Keratinocyte (primary cell): Measurements from ENCODE around the gene SULF2. TPM values are rescaled to one million over a fixed set of nuclear protein-coding genes. Genes with fewer than 3 reads are reported as not detected.

Experiments used
- DNase-seq: peaks from one replicate; pipeline ENCODE4 v3.0.0-alpha.2; 2011; ENCODE audit warnings: low read depth, missing footprints, low spot score
- FAIRE-seq: peaks from 2 replicates; lab custom pipeline; 2011; peaks lifted over from hg19 to GRCh38; lab: Jason Lieb, UNC
- H2AFZ ChIP-seq: 2 replicates; pipeline ENCODE4 v1.6.0; 2012; ENCODE audit warnings: low read length, control low read depth, inconsistent platforms; ENCODE audit not compliant: control insufficient read depth
- H3K27ac ChIP-seq: 2 replicates; pipeline ENCODE4 v1.5.1; 2011; ENCODE audit warnings: low read length; ENCODE audit not compliant: control insufficient read depth, insufficient read depth
- H3K27me3 ChIP-seq: 3 replicates; pipeline ENCODE4 v1.6.0; 2011; ENCODE audit warnings: low read length; ENCODE audit not compliant: control insufficient read depth, insufficient read depth; ENCODE audit errors: extremely low read depth
- H3K36me3 ChIP-seq, 2 experiments: 2 replicates in 1 of 2; 3 replicates in 1 of 2; pipeline ENCODE4 v1.5.1; 2011; ENCODE audit warnings: low read length in 2 of 2, mild to moderate bottlenecking in 1 of 2; ENCODE audit not compliant: control insufficient read depth in 2 of 2, insufficient read depth in 2 of 2; ENCODE audit errors: extremely low read depth in 1 of 2
- H3K4me1 ChIP-seq: 3 replicates; pipeline ENCODE4 v1.5.1; 2011; ENCODE audit warnings: low read length; ENCODE audit not compliant: control insufficient read depth, insufficient read depth; ENCODE audit errors: extremely low read depth
- H3K4me2 ChIP-seq: 3 replicates; pipeline ENCODE4 v1.6.0; 2011; ENCODE audit warnings: low read depth, low read length; ENCODE audit not compliant: control insufficient read depth, insufficient read depth; ENCODE audit errors: extremely low read depth
- H3K4me3 ChIP-seq, 3 experiments: fragments of 200-600 bp in 1 of 3; sonication (generic) in 1 of 3; 2 replicates in 2 of 3; 3 replicates in 1 of 3; pipeline ENCODE4 v1.5.1; 2011 to 2016; ENCODE audit warnings: low read length in 3 of 3, mild to moderate bottlenecking in 3 of 3, control low read depth in 2 of 3, inconsistent platforms in 1 of 3, low read depth in 1 of 3, mixed read lengths in 1 of 3, mixed run types in 1 of 3, moderate library complexity in 1 of 3; ENCODE audit not compliant: control insufficient read depth in 2 of 3, insufficient read depth in 2 of 3; ENCODE audit errors: extremely low read depth in 1 of 3
- H3K79me2 ChIP-seq: 2 replicates; pipeline ENCODE4 v1.6.0; 2012; ENCODE audit warnings: low read length; ENCODE audit not compliant: control insufficient read depth, insufficient read depth
- H3K9ac ChIP-seq: 3 replicates; pipeline ENCODE4 v1.6.0; 2011; ENCODE audit warnings: low read length; ENCODE audit not compliant: control insufficient read depth, insufficient read depth; ENCODE audit errors: extremely low read depth
- H3K9me1 ChIP-seq: 3 replicates; pipeline ENCODE4 v1.6.0; 2011; ENCODE audit warnings: low read length; ENCODE audit not compliant: control insufficient read depth, insufficient read depth; ENCODE audit errors: extremely low read depth
- H3K9me3 ChIP-seq: 2 replicates; pipeline ENCODE4 v1.5.1; 2012; ENCODE audit warnings: low read depth, low read length; ENCODE audit not compliant: control insufficient read depth
- H4K20me1 ChIP-seq: 3 replicates; pipeline ENCODE4 v1.6.0; 2011; ENCODE audit warnings: low read length; ENCODE audit not compliant: control insufficient read depth, insufficient read depth; ENCODE audit errors: extremely low read depth
- CTCF ChIP-seq, 3 experiments: IDR thresholded peaks in 1 of 3; conservative IDR thresholded peaks in 1 of 3; optimal IDR thresholded peaks in 1 of 3; 2 replicates in 2 of 3; 3 replicates in 1 of 3; pipeline versions ENCODE3 to v1.5.1; 2011; ENCODE audit warnings: low read length in 3 of 3, mild to moderate bottlenecking in 3 of 3, moderate library complexity in 2 of 3, control low read depth in 1 of 3, inconsistent platforms in 1 of 3; ENCODE audit not compliant: insufficient read depth in 2 of 3; ENCODE audit errors: extremely low read depth in 1 of 3
- EZH2 ChIP-seq: IDR thresholded peaks from one replicate; pipeline ENCODE4 v1.6.1; 2012; ENCODE audit warnings: inconsistent platforms, mild to moderate bottlenecking, low read length, moderate library complexity
- dilution Hi-C: fragments of 300-500 bp; cut with MboI; formaldehyde crosslinking; loops from one replicate; pipeline ENCODE4 v1.7.0; 2020; ENCODE audit warnings: low sequenced_read_pairs; ENCODE audit not compliant: extremely low pct_ligation_motif_present
- polyA plus RNA-seq, 5 experiments: library from polyadenylated mRNA; depleted of rRNA in 3 of 5; stranded (reverse) in 3 of 5; stranded (forward) in 1 of 5; unstranded in 1 of 5; fragments of >200 nt; gene quantifications; 1 replicate in 1 of 5; 2 replicates in 3 of 5; 3 replicates in 1 of 5; pipeline versions ENCODE4 v1.2.1 to v1.2.3, GENCODE V29; 2011 to 2012; ENCODE audit warnings: missing spikeins in 2 of 5, low read depth in 1 of 5, low replicate concordance in 1 of 5

SULF2 gene
- polyA plus RNA-seq, 1 donor (not counting 4 experiments of a cell fraction or from before 2014, with no cell fraction given), result 64.4 TPM

- H3K9me3 ChIP-seq, result no peaks in the 10 kb centered on the region
- dilution Hi-C loops, result no loop called here
- H3K4me3 ChIP-seq, result no peak overlapping the region
- no peaks in the 10 kb centered on the region for H3K9me1 ChIP-seq
- H2AFZ ChIP-seq, result no peak overlapping the region
- peaks cover 4% of the 10 kb centered on the region for H3K79me2 ChIP-seq
- DNase-seq (no peak), FAIRE-seq (no peak)
- H3K27ac ChIP-seq, result no peak overlapping the region
- peaks cover 6% of the 10 kb centered on the region for H3K4me1 ChIP-seq
- H3K9ac ChIP-seq, result no peak overlapping the region
- peaks cover 3% of the 10 kb centered on the region for H4K20me1 ChIP-seq
- no peaks in the 10 kb centered on the region for H3K27me3 ChIP-seq
- H3K4me2 ChIP-seq, result peak overlapping the region; percentile 9
- peaks cover 8 to 23% of the 10 kb centered on the region in 2 experiments for H3K36me3 ChIP-seq
- TF ChIP-seq EZH2, result no peak
- no peak for TF ChIP-seq CTCF (optimal IDR thresholded peaks at IDR 0.05 in 1 of 3, IDR thresholded peaks at IDR 0.05 in 1 of 3, conservative IDR thresholded peaks at IDR 0.05 in 1 of 3; ENCODE audit: extremely low read depth in 1 of 3, insufficient read depth in 2 of 3, low read length in 3 of 3)
These were observed 80.4 kb downstream of the SULF2 start for GRCh38 chr20:47704746-47705496.

- no peak overlapping the region for H3K4me3 ChIP-seq
- no peak overlapping the region for H3K27ac ChIP-seq
- H3K36me3 ChIP-seq, result peaks cover 8 to 23% of the 10 kb centered on the region in 2 experiments
- DNase-seq (no peak), FAIRE-seq (no peak)
- peaks cover 6% of the 10 kb centered on the region for H3K4me1 ChIP-seq
- no peaks in the 10 kb centered on the region for H4K20me1 ChIP-seq
- TF ChIP-seq CTCF (optimal IDR thresholded peaks at IDR 0.05 in 1 of 3, IDR thresholded peaks at IDR 0.05 in 1 of 3, conservative IDR thresholded peaks at IDR 0.05 in 1 of 3; ENCODE audit: extremely low read depth in 1 of 3, insufficient read depth in 2 of 3, low read length in 3 of 3) (no peak), EZH2 (no peak)
- no peaks in the 10 kb centered on the region for H3K27me3 ChIP-seq
- no peak overlapping the region for H3K4me2 ChIP-seq
- no peak overlapping the region for H2AFZ ChIP-seq
- H3K9me1 ChIP-seq, result no peaks in the 10 kb centered on the region
- dilution Hi-C loops, result no loop called here
- peaks cover 1% of the 10 kb centered on the region for H3K79me2 ChIP-seq
- H3K9ac ChIP-seq, result no peak overlapping the region
- H3K9me3 ChIP-seq, result no peaks in the 10 kb centered on the region
These were observed 81.5 kb downstream of the SULF2 start for GRCh38 chr20:47703748-47704147.
